ENCODE results near the gene CAPN8.

DNA sequence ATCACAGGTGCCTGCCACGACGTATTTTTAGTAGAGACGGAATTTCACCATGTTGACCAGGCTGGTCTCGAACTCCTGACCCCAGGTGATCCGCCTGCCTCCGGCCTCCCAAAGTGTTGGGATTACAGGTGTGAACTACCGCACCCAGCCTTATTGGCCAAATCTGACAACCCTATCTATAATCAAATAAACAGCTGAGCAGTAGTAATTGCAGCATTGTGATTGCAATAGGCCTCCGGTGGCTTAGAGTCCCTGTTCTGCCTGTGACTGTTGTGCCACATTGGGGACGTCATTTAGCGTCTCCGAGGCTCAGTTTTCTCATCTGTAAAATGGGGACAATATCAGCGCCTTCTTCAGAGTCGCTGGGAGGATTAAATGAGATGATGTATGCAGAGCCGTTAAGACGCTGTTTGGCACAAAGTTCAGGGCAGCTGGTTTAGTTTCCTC, 46.3 kb upstream of the CAPN8 start:
- TF ChIP-seq POLR2A (IDR thresholded peaks at IDR 0.05), result no peak
- TF ChIP-seq, protein P1, sequence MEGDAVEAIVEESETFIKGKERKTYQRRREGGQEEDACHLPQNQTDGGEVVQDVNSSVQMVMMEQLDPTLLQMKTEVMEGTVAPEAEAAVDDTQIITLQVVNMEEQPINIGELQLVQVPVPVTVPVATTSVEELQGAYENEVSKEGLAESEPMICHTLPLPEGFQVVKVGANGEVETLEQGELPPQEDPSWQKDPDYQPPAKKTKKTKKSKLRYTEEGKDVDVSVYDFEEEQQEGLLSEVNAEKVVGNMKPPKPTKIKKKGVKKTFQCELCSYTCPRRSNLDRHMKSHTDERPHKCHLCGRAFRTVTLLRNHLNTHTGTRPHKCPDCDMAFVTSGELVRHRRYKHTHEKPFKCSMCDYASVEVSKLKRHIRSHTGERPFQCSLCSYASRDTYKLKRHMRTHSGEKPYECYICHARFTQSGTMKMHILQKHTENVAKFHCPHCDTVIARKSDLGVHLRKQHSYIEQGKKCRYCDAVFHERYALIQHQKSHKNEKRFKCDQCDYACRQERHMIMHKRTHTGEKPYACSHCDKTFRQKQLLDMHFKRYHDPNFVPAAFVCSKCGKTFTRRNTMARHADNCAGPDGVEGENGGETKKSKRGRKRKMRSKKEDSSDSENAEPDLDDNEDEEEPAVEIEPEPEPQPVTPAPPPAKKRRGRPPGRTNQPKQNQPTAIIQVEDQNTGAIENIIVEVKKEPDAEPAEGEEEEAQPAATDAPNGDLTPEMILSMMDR (IDR thresholded peaks at IDR 0.05), result no peak
